Left colon (tissue), 2 donors: ENCODE measurements around the gene MTCH2. TPM values are rescaled to one million over a fixed set of nuclear protein-coding genes. Genes with fewer than 3 reads are reported as not detected.
"Not testable (repeated sequence)": the region's sequence is repeated elsewhere in the genome, so short reads cannot be mapped to it uniquely, and the experiment has no call there.

Source experiments
- ATAC-seq: fragments of 200-7000 bp; cut with Tn5 transposase; one replicate; pipeline ENCODE4 v1.9.1; 2020; ENCODE audit warnings: mild to moderate bottlenecking, moderate library complexity
- DNase-seq, 2 donors: peaks; one replicate each; pipeline ENCODE4 v3.0.0-alpha.2; 2020
- intact Hi-C, 2 donors: fragments of 100-400 bp; cut with DNase I in 1 of 2; cut with micrococcal nuclease in 1 of 2; formaldehyde crosslinking; loops; one replicate each; pipeline versions ENCODE4 v1.11.2 to v1.14.0; 2022; cut with DNase I, micrococcal nuclease
- total RNA-seq, 2 donors: library from RNA; stranded (reverse); fragmentation: NEBNext Ultra II Directional; extraction: Animal tissue kit (Norgen Biotek cat#: 25700); gene quantifications; one replicate each; pipeline ENCODE4 v1.2.1, GENCODE V29; 2021
- donor health status: DM: no; HTN: no; CAD: no.
- donor health status: DM: yes; HTN: yes; CAD: no.

The MTCH2 gene
- total RNA-seq, 2 donors from 2014 or later, result 131 to 155 TPM

DNA sequence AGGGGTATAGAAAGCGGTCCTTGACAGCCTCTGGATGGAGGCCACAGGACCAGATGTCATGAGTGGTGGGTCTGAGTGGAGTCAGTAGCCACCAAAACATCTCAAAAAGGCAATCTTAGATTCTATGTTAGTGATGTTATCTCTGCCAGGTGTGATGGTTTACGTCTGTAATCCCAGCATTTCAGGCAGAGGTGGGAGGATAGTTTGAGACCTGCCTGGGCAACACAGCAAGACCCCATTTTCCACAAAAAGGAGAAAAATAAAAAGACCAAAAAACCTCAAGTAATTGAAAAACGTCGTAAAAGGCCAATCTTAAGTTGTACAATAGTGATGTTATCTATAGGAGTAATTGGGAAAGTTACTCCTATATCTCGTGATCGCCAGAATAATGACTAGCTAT lies 3.7 kb upstream of the MTCH2 start:
- DNase-seq (no peak), ATAC-seq (no peak)
- intact Hi-C loops, result no loop called here

DNA sequence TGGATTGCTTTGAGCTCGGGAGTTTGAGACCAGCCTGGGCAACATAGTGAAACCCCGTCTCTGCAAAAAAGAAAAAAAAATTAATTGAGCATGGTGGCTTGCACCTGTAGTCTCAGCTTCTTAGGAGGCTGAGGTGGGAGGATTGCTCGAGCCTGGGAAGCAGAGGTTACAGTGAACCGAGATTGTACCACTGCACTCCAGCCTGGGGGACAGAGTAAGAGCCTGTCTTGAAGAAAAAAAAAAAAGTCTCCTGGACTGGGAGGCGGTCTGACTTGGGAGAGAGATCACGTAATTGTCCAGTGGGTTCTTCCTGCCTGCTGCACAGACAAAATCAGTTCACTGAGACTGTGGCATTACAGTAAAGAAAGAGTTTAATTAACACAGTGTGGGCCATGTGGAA lies 3.1 kb upstream of the MTCH2 start:
- DNase-seq (no peak), ATAC-seq (no peak)
- intact Hi-C loops, result no loop called here

DNA sequence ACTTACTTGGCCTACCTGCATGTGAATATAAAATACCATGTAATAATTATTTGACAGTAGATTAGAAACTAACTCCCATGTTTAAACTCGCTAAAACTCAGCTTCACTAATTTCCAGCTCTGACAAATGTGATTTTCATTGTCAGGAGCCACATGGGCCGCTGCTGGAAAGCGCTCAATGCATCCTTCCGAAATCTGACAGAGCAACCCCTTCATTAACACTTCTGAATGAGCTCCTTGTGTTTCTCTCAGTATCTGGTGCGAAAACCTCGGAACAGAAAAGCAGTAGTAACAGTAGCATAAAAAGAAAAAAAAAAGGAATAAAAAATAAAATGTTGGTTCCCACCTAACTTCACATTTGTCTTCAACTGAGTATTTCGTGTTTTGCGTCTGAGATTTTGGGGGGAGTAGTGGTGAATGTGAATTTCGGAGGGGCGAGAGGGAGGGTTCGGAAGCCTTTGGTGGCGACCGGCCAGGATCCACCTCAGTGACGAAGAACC lies 710 bp downstream of the MTCH2 start:
- intact Hi-C loops, result no loop called here
- no peak for ATAC-seq

DNA sequence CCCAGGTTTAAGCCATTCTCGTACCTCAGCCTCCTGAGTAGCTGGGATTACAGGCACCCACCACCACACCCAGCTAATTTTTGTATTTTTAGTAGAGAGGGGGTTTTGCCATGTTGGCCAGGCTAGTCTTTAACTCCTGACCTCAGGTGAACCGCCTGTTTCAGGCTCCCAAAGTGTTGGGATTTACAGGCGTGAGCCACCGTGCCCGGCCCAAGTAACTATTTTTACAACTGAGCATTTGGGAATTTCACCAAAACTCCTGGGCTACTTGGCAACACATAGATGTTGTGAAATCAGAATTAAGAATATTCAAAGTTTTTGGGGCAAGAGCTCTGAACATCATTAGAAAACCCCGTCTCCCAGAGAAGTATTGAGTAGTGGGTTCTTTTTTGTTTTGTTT lies 1.9 kb downstream of the MTCH2 start:
- intact Hi-C loops, DNase-seq, ATAC-seq: not testable (repeated sequence)

More for the DNA sequence above, 710 bp downstream of the MTCH2 start:
- no peak for DNase-seq

DNA sequence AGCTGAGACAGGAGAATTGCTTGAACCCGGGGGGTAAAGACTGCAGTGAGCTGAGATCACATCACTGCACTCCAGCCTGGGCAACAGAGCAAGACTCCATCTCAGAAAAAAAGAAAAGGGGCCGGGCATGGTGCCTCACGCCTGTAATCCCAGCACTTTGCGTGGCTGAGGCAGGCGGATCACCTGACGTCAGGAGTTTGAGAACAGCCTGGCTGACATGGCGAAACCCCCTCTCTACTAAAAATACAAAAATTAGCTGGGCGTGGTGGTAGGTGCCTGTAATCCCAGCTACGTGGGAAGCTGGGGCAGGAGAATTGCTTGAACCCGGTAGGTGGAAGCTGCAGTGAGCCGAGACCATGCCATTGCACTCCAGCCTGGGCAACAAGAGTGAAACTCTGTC lies 6.0 kb downstream of the MTCH2 start:
- DNase-seq, intact Hi-C loops, ATAC-seq: not testable (repeated sequence)

DNA sequence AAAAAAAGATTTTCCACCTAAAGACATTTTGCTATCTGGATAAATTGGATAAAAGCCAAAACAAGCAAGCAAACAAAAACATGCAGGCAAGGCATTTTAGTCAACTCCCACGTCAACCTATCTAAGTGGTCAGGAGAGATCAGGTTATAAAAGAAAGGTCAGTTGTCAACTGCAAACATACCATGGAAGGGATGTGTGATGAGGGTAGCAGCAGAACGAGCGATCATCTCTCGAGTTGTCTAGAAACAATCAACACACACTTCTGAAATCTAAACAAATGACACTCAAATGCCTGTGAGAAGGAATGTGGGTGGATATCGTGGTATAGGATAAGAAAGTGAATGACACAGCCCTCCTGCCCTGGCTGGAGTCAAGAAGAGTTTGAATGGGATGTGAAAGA lies 10.9 kb downstream of the MTCH2 start:
- no peak for ATAC-seq

DNA sequence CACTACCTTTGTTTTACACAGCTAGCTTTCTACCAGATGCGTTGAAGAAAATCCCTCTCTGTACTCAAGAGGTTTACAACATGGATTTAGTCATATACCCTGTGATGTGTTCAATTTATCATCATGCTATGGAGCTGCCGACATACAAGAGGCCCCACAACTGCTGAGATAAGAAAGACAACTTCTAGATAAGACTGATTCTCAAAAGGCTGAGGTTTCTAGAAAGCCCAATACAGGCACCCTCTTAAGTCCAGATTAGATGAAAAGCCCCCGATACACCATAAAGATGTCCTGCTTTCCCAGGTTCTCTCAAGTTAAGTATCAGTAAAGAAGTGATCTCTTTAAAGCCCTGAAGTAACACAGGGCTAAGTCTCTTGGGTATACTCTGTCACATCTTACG lies 14.3 kb downstream of the MTCH2 start:
- DNase-seq, result no peak

More for the DNA sequence above, 10.9 kb downstream of the MTCH2 start:
- intact Hi-C loops, result no loop called here
- no peak for DNase-seq

DNA sequence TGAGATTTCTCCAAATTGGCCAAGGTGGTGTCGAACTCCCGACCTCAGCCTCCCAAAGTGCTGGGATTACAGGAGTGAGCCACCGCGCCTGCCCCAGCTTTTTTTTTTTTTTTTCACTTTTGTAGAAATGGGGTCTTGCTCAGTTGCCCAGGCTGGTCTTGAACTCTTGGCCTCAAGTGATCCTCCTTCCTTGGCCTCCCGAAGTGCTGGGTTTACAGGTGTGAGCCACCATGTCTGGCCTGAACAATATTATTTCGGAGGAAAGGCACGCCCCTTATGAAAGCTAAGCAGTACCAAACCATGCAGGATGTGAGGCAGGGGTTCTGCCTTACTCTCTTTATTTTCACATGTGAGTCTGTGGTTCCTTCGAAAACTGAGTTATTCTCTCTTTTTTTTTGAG lies 16.1 kb downstream of the MTCH2 start:
- DNase-seq (no peak), ATAC-seq (no peak)
- intact Hi-C loops, result no loop called here

More for the DNA sequence above, 14.3 kb downstream of the MTCH2 start:
- intact Hi-C loops, result no loop called here
- no peak for ATAC-seq

DNA sequence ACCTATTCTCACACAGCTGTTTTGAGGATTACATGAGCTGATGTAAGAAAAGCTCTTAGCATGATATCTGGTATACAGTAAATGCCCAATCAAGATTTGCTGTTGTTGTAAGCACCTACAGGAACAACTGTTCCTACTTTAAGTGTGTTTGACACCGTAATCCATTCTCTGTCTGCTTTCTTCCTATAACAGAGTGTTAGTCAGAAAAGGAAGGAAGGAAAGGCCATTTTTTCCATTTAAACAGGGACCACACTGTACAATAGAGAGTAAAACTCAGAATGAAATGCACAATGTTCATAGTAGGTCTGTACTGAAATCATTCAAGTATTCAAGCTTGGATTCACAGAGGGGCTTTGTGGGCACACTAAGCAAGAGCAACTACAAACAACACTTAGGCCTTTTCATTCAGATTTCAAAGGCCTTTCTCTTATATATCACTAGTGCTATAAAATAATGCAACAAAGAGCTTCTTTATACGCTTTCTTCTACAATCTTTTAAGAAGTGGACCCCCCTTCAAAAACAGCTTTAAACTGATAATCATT lies 21.5 kb downstream of the MTCH2 start:
- ATAC-seq (no peak), DNase-seq (no peak)
- intact Hi-C loops, result no loop called here

DNA sequence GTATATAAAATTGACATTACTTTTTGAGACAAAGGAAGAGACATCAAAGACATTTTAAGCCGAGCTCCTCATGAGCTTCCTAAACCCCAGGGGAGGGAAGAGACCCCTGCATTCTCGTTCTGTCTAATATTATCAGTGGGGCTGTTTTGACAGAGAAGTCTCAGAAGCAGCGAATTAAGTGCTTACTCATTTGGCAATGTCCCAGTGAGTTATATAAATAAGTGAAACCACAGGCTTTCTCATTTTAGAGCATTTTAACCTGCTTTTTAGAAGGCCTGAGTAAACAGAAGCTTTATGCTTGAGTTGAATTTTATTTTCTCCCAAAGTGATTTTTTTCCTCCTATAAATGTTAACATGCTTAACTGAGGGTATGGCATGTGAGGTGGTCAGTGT lies 24.9 kb downstream of the MTCH2 start:
- no peak for ATAC-seq
- intact Hi-C loops, result no loop called here
- no peak for DNase-seq

DNA sequence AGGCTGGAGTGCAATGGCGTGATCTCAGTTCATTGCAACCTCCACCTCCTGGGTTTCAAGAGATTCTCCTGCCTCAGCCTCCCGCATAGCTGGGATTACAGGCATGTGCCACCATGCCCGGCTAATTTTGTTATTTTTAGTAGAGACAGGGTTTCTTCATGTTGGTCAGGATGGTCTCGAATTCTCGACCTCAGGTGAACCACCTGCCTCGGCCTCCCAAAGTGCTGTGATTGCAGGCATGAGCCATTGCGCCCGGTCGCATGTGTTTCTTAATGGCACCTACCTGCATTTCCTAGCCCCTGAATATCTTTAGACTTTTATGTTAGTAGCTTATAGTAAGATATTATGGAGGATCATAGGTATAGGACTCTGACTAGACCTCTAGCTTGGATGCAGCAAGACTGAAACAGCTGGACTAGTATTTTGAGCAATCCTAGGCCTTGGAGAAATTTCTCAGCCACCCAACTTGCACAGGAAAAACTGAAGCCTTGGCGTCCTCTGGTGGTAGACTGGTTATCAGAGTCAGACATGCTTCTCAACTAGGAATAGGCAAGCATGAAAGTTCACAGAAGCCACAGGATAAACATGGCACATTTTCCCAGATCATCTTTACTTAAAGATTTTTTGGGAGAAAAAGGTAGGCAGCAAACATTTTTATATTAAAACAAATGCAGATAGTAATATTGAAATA lies 25.5 kb downstream of the MTCH2 start:
- DNase-seq, result peak in 1 of 2 donors; percentile 23
- intact Hi-C loops, result no loop called here
- peak; percentile 48 for ATAC-seq

DNA sequence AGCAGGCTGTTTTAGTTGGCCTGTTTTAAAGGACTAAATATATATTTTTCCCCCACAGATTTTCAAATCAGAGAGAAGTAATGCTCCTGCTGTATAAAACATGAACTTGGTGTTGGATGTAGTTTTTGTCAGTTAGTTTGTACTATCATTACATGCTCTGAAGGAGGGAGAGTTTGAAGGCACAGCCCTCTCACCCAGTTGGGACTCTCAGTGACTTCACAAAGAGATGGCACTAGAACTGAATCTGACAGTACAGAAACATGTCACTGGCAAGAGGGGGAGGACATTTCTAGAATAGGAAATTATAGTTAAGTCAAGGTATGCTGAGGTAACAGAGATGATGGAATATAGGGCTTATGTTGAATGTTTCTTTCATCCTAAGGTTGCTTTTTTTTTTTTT lies 27.1 kb downstream of the MTCH2 start:
- intact Hi-C loops, result no loop called here
- no peak for ATAC-seq

DNA sequence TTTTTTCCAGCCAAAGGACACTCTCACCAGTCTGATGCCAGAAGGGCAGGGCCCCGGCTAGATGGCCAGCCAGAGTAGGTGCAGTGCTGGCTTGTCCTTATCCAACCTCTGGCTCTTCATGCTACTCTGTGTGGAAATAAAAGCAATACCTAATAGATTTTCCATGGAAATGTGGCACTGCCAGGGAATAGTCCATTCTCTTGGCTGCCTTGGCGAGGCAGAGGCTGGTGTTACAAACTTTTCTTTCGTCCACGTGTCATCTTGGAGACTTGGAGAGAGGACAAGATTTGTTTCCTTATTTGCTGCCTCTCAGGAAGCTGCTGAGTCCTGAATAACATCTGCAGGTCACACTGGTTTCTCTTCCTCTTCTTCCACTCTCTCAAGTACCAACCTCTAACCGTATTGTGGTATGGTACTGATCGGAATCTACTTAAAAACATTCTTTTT lies 31.0 kb downstream of the MTCH2 start:
- intact Hi-C loops, result no loop called here
- peak; percentile 29 for ATAC-seq

More for the DNA sequence above, 27.1 kb downstream of the MTCH2 start:
- no peak for DNase-seq

DNA sequence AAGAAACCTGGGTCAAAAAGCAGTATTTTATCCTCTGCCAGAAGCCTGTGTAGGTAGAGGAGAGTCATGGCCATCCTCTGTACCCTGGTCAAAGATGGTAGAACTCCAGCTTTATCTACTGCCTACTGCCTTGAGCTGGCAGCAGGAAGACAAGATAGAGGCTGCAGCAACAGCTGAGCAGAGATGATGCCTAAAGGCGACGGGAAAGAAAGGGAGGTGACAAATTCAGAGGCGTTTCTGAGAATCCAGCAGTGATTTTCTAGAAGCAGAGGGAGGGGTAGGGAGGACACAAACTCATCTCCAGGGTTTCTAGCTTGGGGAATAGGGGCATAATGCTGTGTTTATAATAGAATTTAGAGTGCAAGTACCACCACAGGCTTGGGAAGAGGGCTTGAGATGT lies 32.7 kb downstream of the MTCH2 start:
- DNase-seq (no peak), ATAC-seq (no peak)
- intact Hi-C loops, result no loop called here

More for the DNA sequence above, 31.0 kb downstream of the MTCH2 start:
- DNase-seq, result no peak

DNA sequence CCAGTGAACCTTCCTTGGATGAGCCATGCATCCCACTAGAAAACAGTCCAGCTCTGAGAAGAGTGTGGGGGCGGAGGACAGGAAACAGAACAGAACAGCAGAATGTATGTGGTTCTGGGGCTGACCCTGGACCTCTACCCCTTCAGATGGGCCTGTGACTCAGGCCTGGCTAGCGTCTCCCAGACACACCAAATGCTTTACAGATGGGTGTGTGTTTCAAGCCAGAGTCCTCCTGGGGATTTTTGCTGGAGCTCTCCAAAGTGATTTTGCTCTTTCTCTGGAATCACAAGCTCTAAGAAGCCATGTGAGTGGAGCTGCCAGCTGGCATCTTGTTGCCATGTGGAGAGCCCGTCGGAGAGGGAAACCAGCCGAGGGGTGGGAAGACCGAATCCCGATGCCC lies 35.0 kb downstream of the MTCH2 start:
- ATAC-seq (no peak), DNase-seq (no peak)
- intact Hi-C loops, result no loop called here

DNA sequence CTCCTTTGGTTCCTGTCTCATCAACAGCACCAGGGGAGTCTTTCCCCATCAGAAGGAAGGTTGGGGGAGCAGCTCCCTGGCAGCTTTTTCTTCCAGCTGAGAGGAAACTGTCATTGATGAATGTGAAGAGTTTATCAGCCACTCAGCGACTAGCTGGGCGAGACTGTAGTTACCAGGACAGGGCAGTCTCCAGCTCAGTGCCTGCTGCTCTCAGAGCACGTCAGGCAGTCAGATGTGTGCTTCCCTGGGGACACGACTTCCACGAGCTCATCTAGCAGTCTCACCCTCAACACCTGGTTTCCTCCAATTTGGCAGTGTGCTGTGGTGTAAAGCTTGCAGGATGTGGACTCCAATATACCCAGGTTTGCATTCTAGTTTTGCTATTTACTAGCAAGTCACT lies 35.6 kb downstream of the MTCH2 start:
- no peak for DNase-seq
- intact Hi-C loops, result no loop called here
- no peak for ATAC-seq

DNA sequence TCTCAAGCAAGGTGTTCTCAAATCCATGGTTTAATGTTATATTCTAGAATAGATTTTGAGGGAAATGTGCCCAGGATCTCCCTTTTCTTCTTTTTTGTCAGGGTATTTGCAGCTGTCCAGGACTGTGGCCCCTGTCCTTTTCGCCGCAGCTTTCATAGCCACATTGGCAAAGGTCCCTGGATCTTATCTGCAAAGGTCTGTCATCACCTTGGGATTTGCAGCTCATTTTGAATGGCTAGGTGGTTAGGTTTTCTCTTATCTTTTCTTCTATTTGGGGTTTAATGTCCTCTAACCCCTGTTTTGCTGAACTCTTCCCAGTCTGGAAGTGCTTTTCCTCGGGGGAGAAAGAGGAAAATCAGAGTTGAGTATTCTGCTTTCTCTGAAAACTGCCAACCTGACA lies 36.4 kb downstream of the MTCH2 start:
- intact Hi-C loops, result no loop called here
- ATAC-seq (no peak), DNase-seq (no peak)

DNA sequence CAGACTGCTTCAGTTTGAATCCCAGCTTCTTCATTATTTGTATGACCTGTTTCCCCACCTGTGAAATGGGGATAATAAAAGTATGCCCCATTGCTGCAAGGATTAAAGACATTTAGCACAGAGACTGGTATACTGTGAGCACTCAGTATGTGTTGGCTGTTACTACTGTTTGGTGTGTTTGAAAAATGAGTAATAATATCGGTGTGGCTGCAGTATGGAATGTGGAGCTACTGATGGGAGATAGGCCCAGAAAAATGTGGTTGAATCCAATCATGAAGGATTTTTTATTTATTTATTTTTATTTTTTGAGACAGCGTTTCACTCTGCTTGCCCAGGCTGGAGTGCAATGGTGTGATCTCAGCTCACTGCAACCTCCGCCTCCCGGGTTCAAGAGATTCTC lies 39.1 kb downstream of the MTCH2 start:
- DNase-seq (no peak), ATAC-seq (no peak)
- intact Hi-C loops, result no loop called here

DNA sequence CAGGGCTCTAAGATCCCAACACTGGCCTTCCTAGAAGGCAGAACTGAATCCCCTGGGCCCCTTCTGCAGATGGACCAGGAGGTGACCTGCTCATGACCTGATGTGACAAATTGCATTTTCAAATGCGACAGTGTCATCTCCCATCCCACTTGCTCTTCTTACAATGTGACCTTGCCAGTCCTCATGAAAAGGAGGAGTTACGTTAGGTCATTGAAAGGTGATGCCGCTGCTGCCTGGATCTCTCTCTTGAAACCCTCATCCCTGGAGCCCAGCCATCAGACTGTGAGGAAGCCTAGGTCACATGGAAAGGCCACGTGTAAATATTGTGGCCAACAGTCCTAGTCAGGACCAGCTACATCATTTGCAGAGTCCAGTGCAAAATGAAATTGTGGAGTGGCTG lies 42.5 kb downstream of the MTCH2 start:
- intact Hi-C loops, result no loop called here
- ATAC-seq, result no peak
- no peak for DNase-seq

DNA sequence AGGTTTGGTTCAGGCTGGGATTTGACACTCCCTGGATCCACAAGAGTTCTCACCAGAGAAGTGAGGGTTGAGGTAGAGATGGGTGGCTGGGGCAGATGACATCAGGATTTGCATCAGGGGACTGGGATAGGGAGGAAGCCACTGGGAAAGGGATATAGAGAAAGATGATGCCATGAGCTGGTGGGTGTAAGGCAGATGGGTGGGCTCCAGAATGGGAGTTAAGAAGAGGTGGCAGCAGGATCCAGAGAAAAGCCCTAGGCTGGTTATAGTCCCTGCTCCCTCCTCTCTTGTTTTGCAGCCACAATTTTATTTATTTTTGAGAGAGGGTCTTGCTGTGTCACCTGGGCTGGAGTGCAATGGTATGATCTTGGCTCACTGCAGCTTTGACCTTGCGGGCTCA lies 46.4 kb downstream of the MTCH2 start:
- DNase-seq, result no peak
- intact Hi-C loops, result no loop called here
- ATAC-seq, result no peak

DNA sequence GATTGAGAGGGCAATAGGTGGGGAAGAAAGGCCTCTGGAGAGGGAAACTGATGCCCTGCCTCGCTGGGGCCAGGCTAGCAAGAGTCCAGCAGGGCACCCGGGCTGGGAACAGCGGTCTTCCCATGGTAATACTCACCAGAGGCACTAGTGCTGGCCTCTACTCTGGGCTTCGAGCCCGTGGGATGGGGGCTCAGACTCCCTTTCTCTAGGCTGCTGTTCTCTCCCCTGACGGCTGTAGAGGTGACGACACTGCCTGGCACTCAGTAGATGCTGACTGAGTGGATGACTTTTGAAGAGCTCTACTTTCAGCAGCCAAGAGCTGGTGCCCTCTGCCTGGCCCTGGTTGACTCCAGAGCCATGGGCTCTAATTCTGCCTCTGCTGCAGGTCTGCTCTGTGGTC lies 47.3 kb downstream of the MTCH2 start:
- no peak for ATAC-seq
- intact Hi-C loops, result no loop called here

More for the DNA sequence above, 47.3 kb downstream of the MTCH2 start:
- no peak for DNase-seq
